Coronary artery (tissue), 2 donors: ENCODE results near the gene TSPAN10.

ENCODE experiments used
- DNase-seq: peaks from one replicate; pipeline ENCODE4 v3.0.0-alpha.2; 2017; ENCODE audit warnings: low spot score
- H3K27ac ChIP-seq, 2 donors: fragments of 200-600 bp; sonication (generic); one replicate each; pipeline ENCODE4 v1.5.1; 2016 to 2019
- H3K4me3 ChIP-seq: fragments of 200-600 bp; sonication (generic); 2 replicates; pipeline ENCODE4 v1.5.1; 2016; ENCODE audit warnings: mild to moderate bottlenecking, moderate library complexity
- TF ChIP-seq, protein P1 (sequence below): fragments of 200-600 bp; sonication (generic); IDR thresholded peaks from one replicate; pipeline ENCODE4 v1.5.1; 2019; ENCODE audit warnings: antibody characterized with exemption

TSPAN10 gene

GRCh38 chr17:81686614-81687013 is 49.6 kb downstream of the TSPAN10 start:
- Histone ChIP-seq H3K27ac (no peak overlapping the region), H3K4me3 (no peak overlapping the region)
- TF ChIP-seq, protein P1, sequence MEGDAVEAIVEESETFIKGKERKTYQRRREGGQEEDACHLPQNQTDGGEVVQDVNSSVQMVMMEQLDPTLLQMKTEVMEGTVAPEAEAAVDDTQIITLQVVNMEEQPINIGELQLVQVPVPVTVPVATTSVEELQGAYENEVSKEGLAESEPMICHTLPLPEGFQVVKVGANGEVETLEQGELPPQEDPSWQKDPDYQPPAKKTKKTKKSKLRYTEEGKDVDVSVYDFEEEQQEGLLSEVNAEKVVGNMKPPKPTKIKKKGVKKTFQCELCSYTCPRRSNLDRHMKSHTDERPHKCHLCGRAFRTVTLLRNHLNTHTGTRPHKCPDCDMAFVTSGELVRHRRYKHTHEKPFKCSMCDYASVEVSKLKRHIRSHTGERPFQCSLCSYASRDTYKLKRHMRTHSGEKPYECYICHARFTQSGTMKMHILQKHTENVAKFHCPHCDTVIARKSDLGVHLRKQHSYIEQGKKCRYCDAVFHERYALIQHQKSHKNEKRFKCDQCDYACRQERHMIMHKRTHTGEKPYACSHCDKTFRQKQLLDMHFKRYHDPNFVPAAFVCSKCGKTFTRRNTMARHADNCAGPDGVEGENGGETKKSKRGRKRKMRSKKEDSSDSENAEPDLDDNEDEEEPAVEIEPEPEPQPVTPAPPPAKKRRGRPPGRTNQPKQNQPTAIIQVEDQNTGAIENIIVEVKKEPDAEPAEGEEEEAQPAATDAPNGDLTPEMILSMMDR = no peak
- no peak for DNase-seq

- no peak for DNase-seq
- no peak overlapping the region for H3K4me3 ChIP-seq
- no peak overlapping the region for H3K27ac ChIP-seq
- TF ChIP-seq, protein P1 = no peak
Observed at GRCh38 chr17:81687770-81688541, 51.0 kb downstream of the TSPAN10 start.

GRCh38 chr17:81688616-81689015 is 51.6 kb downstream of the TSPAN10 start:
- no peak for DNase-seq
- no peak overlapping the region for H3K27ac ChIP-seq
- H3K4me3 ChIP-seq = no peak overlapping the region
- TF ChIP-seq, protein P1 = no peak

- no peak for DNase-seq
- TF ChIP-seq, protein P1 = no peak
- Histone ChIP-seq H3K4me3 (no peak overlapping the region), H3K27ac (no peak overlapping the region)
Observed at GRCh38 chr17:81690066-81690465, 53.1 kb downstream of the TSPAN10 start.

- Histone ChIP-seq H3K27ac (no peak overlapping the region), H3K4me3 (no peak overlapping the region)
- TF ChIP-seq, protein P1 = no peak
- no peak for DNase-seq
Observed at GRCh38 chr17:81690549-81690948, 53.6 kb downstream of the TSPAN10 start.

DNA sequence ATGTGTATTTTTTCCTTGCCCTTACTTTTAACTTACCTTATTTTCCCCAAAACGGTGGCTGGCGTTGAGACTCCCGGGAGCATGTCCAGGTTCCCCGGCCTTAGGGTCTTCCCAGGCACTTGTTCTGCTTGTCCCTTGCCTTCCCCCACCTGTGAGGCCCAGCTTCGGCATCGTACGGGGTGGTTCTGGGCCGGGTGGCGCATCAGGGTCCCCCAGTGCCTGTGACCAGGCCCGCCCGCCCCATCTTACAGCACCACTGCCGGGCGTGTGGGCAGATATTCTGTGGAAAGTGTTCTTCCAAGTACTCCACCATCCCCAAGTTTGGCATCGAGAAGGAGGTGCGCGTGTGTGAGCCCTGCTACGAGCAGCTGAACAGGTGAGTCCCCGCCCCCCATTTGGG is 54.2 kb downstream of the TSPAN10 start:
- Histone ChIP-seq H3K4me3 (no peak overlapping the region), H3K27ac (no peak overlapping the region)
- DNase-seq = no peak
- TF ChIP-seq, protein P1 = no peak

GRCh38 chr17:81691608-81692007 is 54.6 kb downstream of the TSPAN10 start:
- Histone ChIP-seq H3K4me3 (no peak overlapping the region), H3K27ac (no peak overlapping the region)
- TF ChIP-seq, protein P1 = no peak
- DNase-seq = no peak
